Hepatocyte (in vitro differentiated cells): ENCODE data around the gene PDP2. TPM values are rescaled to one million over a fixed set of nuclear protein-coding genes. Genes with fewer than 3 reads are reported as not detected.

Source experiments
- DNase-seq: peaks from one replicate; pipeline ENCODE4 v3.0.0-alpha.2; 2016; ENCODE audit warnings: low spot score
- H2AFZ ChIP-seq: fragments of 200-600 bp; sonication (generic); 2 replicates; pipeline ENCODE4 v1.6.0; 2016; ENCODE audit warnings: antibody characterized with exemption, mild to moderate bottlenecking
- H3K27ac ChIP-seq: fragments of 200-600 bp; sonication (generic); 2 replicates; pipeline ENCODE4 v1.5.1; 2016; ENCODE audit warnings: mild to moderate bottlenecking
- H3K27me3 ChIP-seq: fragments of 200-600 bp; sonication (generic); 2 replicates; pipeline ENCODE4 v1.6.1; 2016
- H3K36me3 ChIP-seq: fragments of 200-600 bp; sonication (generic); replicated peaks from 2 replicates; pipeline ENCODE4 v1.5.1; 2016; ENCODE audit warnings: low read depth; ENCODE audit not compliant: insufficient read depth
- H3K4me1 ChIP-seq: fragments of 200-600 bp; sonication (generic); 2 replicates; pipeline ENCODE4 v1.5.1; 2016; ENCODE audit warnings: mild to moderate bottlenecking, moderate library complexity; ENCODE audit not compliant: insufficient read depth
- H3K4me2 ChIP-seq: fragments of 200-600 bp; sonication (generic); 2 replicates; pipeline ENCODE4 v1.6.0; 2016
- H3K4me3 ChIP-seq: fragments of 200-600 bp; sonication (generic); 2 replicates; pipeline ENCODE4 v1.5.1; 2016; ENCODE audit warnings: mild to moderate bottlenecking
- H3K79me2 ChIP-seq: fragments of 200-600 bp; sonication (generic); 2 replicates; pipeline ENCODE4 v1.6.0; 2017; ENCODE audit warnings: mild to moderate bottlenecking
- H3K9me2 ChIP-seq: fragments of 200-600 bp; sonication (generic); replicated peaks from 2 replicates; pipeline ENCODE4 v1.6.0; 2017; ENCODE audit warnings: mild to moderate bottlenecking; ENCODE audit not compliant: insufficient read depth
- H3K9me3 ChIP-seq: fragments of 200-600 bp; sonication (generic); 2 replicates; pipeline ENCODE4 v1.5.1; 2016; ENCODE audit warnings: low read depth, mild to moderate bottlenecking
- H4K20me1 ChIP-seq: fragments of 200-600 bp; sonication (generic); 2 replicates; pipeline ENCODE4 v1.6.0; 2016; ENCODE audit warnings: mild to moderate bottlenecking; ENCODE audit not compliant: insufficient read depth, poor library complexity, severe bottlenecking
- CTCF ChIP-seq: fragments of 200-600 bp; sonication (generic); IDR thresholded peaks from 2 replicates; pipeline ENCODE4 v1.5.1; 2016; ENCODE audit warnings: antibody characterized with exemption, mild to moderate bottlenecking; ENCODE audit not compliant: poor library complexity
- EZH2 ChIP-seq: fragments of 200-600 bp; sonication (generic); IDR thresholded peaks from 2 replicates; pipeline ENCODE4 v1.6.1; 2016; ENCODE audit warnings: antibody characterized with exemption, mild to moderate bottlenecking, borderline replicate concordance
- EZH2phosphoT487 ChIP-seq: fragments of 200-600 bp; sonication (generic); IDR thresholded peaks from one replicate; pipeline ENCODE4 v1.6.1; 2018; ENCODE audit warnings: antibody characterized with exemption, mild to moderate bottlenecking, low read depth, moderate library complexity; ENCODE audit not compliant: unreplicated experiment, severe bottlenecking
- WGBS: methylation state at CpG from one replicate; pipeline ENCODE4 v1.1.6; 2016; ENCODE audit warnings: low lambda C conversion rate; ENCODE audit errors: missing lambda C conversion rate; 5-methylcytosine and 5-hydroxymethylcytosine counted together
- polyA plus RNA-seq: library from polyadenylated mRNA; unstranded; fragments of >200 nt; fragmentation: Nextera tagmentation; extraction: Ambion mirVana; gene quantifications from 2 replicates; pipeline ENCODE4 v1.2.1, GENCODE V29; 2016
- total RNA-seq: library from RNA; depleted of rRNA; stranded (reverse); fragments of >200 nt; gene quantifications from 2 replicates; pipeline ENCODE4 v1.2.3, GENCODE V29; 2014

The PDP2 gene
- total and polyA plus RNA-seq, 2 experiments from 2014 or later, result 5.2 to 17.7 TPM

GRCh38 chr16:66937725-66938337 lies 57.5 kb downstream of the PDP2 start:
- no peaks in the 10 kb centered on the region for H3K27me3 ChIP-seq
- no peaks in the 10 kb centered on the region for H4K20me1 ChIP-seq
- H3K79me2 ChIP-seq, result peaks cover 50% of the 10 kb centered on the region
- H3K36me3 ChIP-seq, result no peaks in the 10 kb centered on the region
- H3K9me2 ChIP-seq, result no peaks in the 10 kb centered on the region
- H3K9me3 ChIP-seq, result no peaks in the 10 kb centered on the region
- no peak overlapping the region for H3K4me2 ChIP-seq
- H3K4me1 ChIP-seq, result peaks cover 20% of the 10 kb centered on the region
- TF ChIP-seq CTCF, result no peak
- TF ChIP-seq EZH2phosphoT487, result no peak
- TF ChIP-seq EZH2, result no peak
- no peak for DNase-seq
- no peak overlapping the region for H3K27ac ChIP-seq
- WGBS, result 99% methylated on average over 10 of the region's 10 CpGs
- H2AFZ ChIP-seq, result no peak overlapping the region
- H3K4me3 ChIP-seq, result no peak overlapping the region

- Histone ChIP-seq H3K27me3 (no peaks in the 10 kb centered on the region), H4K20me1 (no peaks in the 10 kb centered on the region), H3K4me3 (no peak overlapping the region), H3K9me3 (no peaks in the 10 kb centered on the region), H3K4me2 (no peak overlapping the region), H3K4me1 (peaks cover 14% of the 10 kb centered on the region), H3K27ac (no peak overlapping the region), H2AFZ (no peak overlapping the region), H3K36me3 (no peaks in the 10 kb centered on the region), H3K9me2 (no peaks in the 10 kb centered on the region), H3K79me2 (peaks cover 37% of the 10 kb centered on the region)
- no peak for DNase-seq
- no peak for TF ChIP-seq CTCF
- no peak for TF ChIP-seq EZH2phosphoT487
- TF ChIP-seq EZH2, result no peak
Observed at GRCh38 chr16:66939366-66939765, 59.1 kb downstream of the PDP2 start.

- no peak overlapping the region for H3K27ac ChIP-seq
- no peak overlapping the region for H2AFZ ChIP-seq
- H3K36me3 ChIP-seq, result no peaks in the 10 kb centered on the region
- no peak for TF ChIP-seq EZH2
- no peaks in the 10 kb centered on the region for H3K9me3 ChIP-seq
- no peaks in the 10 kb centered on the region for H3K27me3 ChIP-seq
- no peak overlapping the region for H3K4me3 ChIP-seq
- DNase-seq, result no peak
- H4K20me1 ChIP-seq, result no peaks in the 10 kb centered on the region
- 97% methylated on average over 15 of the region's 16 CpGs for WGBS
- peaks cover 30% of the 10 kb centered on the region for H3K79me2 ChIP-seq
- H3K9me2 ChIP-seq, result no peaks in the 10 kb centered on the region
- H3K4me1 ChIP-seq, result peaks cover 11% of the 10 kb centered on the region
- no peak overlapping the region for H3K4me2 ChIP-seq
Observed at GRCh38 chr16:66940236-66940635, 59.9 kb downstream of the PDP2 start.

Other genes with a start within 250 kb of the PDP2 start
- 77.9 and 84.8 TPM in 2 replicates for gene CMTM4, start 183.8 kb upstream of the PDP2 start, total RNA-seq
- gene CMTM4, start 183.8 kb upstream of the PDP2 start, polyA plus RNA-seq, result 17.4 and 19.2 TPM in 2 replicates
- 97.3 and 129 TPM in 2 replicates for gene DYNC1LI2, start 128.9 kb upstream of the PDP2 start, total RNA-seq
- 99.1 and 121 TPM in 2 replicates for gene DYNC1LI2, start 128.9 kb upstream of the PDP2 start, polyA plus RNA-seq
- gene TERB1, start 78.9 kb upstream of the PDP2 start, total RNA-seq, result 0.07 TPM in 1 of 2 replicates, not detected in the other
- not detected in 2 replicates for gene TERB1, start 78.9 kb upstream of the PDP2 start, polyA plus RNA-seq
- 68.5 and 72.6 TPM in 2 replicates for gene NAE1, start 49.5 kb upstream of the PDP2 start, total RNA-seq
- gene NAE1, start 49.5 kb upstream of the PDP2 start, polyA plus RNA-seq, result 58.7 and 60.3 TPM in 2 replicates
- 2.5 and 3.3 TPM in 2 replicates for gene CA7, start 36.1 kb upstream of the PDP2 start, total RNA-seq
- gene CA7, start 36.1 kb upstream of the PDP2 start, polyA plus RNA-seq, result 0.25 and 3.3 TPM in 2 replicates
- gene CDH16, start 38.4 kb downstream of the PDP2 start, total RNA-seq, result 2.9 and 3.2 TPM in 2 replicates
- gene CDH16, start 38.4 kb downstream of the PDP2 start, polyA plus RNA-seq, result 2.2 and 4.4 TPM in 2 replicates
- 8.2 and 8.8 TPM in 2 replicates for gene RRAD, start 45.0 kb downstream of the PDP2 start, total RNA-seq
- 16.3 and 27.6 TPM in 2 replicates for gene RRAD, start 45.0 kb downstream of the PDP2 start, polyA plus RNA-seq
- 106 and 131 TPM in 2 replicates for gene CIAO2B, start 53.9 kb downstream of the PDP2 start, total RNA-seq
- gene CIAO2B, start 53.9 kb downstream of the PDP2 start, polyA plus RNA-seq, result 147 and 154 TPM in 2 replicates
- 52.6 and 52.8 TPM in 2 replicates for gene CES2, start 55.0 kb downstream of the PDP2 start, total RNA-seq
- 67.7 and 72.8 TPM in 2 replicates for gene CES2, start 55.0 kb downstream of the PDP2 start, polyA plus RNA-seq
- gene CES3, start 80.8 kb downstream of the PDP2 start, total RNA-seq, result 1.2 and 1.7 TPM in 2 replicates
- 3.4 and 3.8 TPM in 2 replicates for gene CES3, start 80.8 kb downstream of the PDP2 start, polyA plus RNA-seq
- 7.2 and 12.3 TPM in 2 replicates for gene CES4A, start 108.1 kb downstream of the PDP2 start, total RNA-seq
- 11.8 and 17.9 TPM in 2 replicates for gene CES4A, start 108.1 kb downstream of the PDP2 start, polyA plus RNA-seq
- gene CBFB, start 148.6 kb downstream of the PDP2 start, total RNA-seq, result 48.0 and 59.0 TPM in 2 replicates
- gene CBFB, start 148.6 kb downstream of the PDP2 start, polyA plus RNA-seq, result 39.3 and 47.4 TPM in 2 replicates
- 18.6 and 18.7 TPM in 2 replicates for gene PHAF1, start 229.4 kb downstream of the PDP2 start, total RNA-seq
- 15.2 and 20.2 TPM in 2 replicates for gene PHAF1, start 229.4 kb downstream of the PDP2 start, polyA plus RNA-seq